MM.1S (cell line): Measurements from ENCODE around the gene THADA.
"Not testable (repeated sequence)": the region's sequence is repeated elsewhere in the genome, so short reads cannot be mapped to it uniquely, and the experiment has no call there.

Source experiments
- EZH2 ChIP-seq: fragments of 300-600 bp; sonication (generic); optimal IDR thresholded peaks from 2 replicates; pipeline ENCODE3; 2017; ENCODE audit warnings: low read depth, mild to moderate bottlenecking, antibody characterized with exemption, low read length, mixed read lengths
- TF ChIP-seq, protein P1 (sequence below): fragments of 300-600 bp; sonication (generic); IDR thresholded peaks from 2 replicates; pipeline ENCODE4 v1.5.1; 2016; ENCODE audit warnings: antibody characterized with exemption, low read length, mixed read lengths

DNA sequence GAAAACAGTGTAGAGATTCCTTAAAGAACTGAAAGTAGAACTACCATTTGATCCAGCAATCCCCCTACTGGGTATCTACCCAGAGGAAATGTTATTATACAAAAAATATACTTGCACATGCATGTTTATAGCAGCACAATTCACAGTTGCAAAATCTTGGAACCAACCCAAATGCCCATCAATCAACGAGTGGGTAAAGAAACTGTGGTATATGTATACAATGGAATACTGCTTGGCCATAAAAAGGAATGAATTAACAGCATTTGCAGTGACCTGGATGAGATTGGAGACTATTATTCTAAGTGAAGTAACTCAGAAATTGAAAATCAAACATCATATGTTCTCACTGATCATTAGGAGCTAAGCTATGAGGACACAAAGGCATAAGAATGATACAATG is 4.8 kb upstream of the THADA start:
- TF ChIP-seq, protein P1, sequence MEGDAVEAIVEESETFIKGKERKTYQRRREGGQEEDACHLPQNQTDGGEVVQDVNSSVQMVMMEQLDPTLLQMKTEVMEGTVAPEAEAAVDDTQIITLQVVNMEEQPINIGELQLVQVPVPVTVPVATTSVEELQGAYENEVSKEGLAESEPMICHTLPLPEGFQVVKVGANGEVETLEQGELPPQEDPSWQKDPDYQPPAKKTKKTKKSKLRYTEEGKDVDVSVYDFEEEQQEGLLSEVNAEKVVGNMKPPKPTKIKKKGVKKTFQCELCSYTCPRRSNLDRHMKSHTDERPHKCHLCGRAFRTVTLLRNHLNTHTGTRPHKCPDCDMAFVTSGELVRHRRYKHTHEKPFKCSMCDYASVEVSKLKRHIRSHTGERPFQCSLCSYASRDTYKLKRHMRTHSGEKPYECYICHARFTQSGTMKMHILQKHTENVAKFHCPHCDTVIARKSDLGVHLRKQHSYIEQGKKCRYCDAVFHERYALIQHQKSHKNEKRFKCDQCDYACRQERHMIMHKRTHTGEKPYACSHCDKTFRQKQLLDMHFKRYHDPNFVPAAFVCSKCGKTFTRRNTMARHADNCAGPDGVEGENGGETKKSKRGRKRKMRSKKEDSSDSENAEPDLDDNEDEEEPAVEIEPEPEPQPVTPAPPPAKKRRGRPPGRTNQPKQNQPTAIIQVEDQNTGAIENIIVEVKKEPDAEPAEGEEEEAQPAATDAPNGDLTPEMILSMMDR: not testable (repeated sequence)
- TF ChIP-seq EZH2: not testable (repeated sequence)
